CD4-positive, alpha-beta T cell treated with Interleukin-15 for 1 hour (primary cell): ENCODE data around the gene SOX5.

Experiments
- DNase-seq: peaks from one replicate; pipeline ENCODE4 v3.0.0-alpha.2; 2020

SOX5 gene

DNA sequence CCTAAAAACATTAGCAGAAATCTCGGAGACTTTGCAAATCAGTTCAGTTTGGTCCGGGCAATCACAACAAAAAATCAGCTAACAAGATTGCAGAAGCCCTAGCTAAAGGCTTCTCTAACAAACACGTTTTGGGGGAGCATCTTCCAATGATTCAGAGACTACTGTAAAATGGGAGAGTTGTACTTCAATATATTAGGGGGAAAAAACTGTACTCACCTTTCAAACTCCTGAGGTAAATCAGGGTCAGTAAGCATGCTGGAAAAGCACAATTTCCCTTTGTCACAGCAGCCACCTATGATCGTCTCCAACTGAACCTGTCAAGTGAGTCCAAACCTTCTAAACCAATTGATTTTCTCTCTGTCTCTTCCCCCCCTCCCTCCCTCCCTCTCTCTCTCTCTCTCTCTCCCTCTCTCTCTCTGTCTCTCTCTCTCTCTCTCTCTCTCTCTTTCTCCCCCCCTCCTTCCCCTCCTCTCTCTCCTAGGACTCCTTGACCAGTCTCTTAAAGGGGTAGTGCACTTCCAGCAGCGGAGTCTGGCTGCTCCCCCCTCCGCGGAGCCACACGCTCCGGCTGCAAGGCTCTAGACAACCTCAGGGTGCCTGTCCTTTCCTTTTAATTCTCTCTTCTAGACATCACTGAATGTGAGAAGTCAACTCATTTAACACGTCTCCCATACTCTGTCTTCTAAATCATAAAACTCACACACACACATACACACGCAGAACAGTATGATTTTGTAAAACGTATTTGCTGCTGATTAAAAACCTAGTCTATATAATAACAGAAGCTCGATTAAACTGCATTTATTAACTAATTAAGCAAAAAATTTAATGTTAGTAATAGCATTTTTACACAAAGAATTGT is at the start of gene SOX5:
Gene SOX5, minus strand, starts transcription at position 323 of the 862 bp plus-strand sequence. Its CDS starts 69 bp downstream, at position 254.
- DNase-seq: no peak

DNA sequence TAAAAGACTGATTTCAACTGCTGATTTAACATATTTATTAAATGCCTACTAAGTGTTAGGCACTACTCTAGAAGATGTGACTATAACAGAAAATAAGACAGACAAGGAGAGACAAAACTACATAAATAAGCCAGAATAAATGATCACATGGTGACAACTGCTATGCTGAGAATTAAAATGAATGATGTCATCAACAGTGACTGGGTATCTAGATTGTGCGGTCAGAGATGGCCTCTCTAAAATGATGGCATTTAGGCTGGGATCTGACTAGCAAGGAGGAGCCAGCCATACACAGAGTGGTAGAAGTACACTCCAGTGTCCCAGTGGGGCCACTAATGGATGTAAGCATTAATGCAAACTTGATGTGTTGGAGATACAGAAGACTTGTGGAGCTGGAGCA is 37.6 kb upstream of the SOX5 start:
- no peak for DNase-seq

DNA sequence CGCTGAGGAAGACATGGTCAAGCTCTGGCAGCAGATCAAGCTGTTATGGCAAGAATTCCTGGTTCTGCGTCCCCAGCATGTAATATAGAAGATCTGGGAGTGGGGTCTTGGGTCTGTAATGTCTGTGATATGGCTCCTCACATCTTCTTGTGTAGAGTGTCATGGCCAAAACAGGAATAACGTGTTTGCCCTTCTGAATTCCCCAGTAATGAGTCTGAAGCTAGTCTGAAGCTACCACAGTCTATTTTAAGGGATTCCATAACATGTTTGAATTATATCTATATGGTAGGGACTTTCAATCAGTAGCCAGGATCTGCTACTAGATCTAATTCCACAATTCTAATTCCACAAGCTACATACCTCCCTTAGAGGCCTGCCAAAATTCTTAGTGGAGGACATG is 31.4 kb upstream of the SOX5 start:
- no peak for DNase-seq

DNA sequence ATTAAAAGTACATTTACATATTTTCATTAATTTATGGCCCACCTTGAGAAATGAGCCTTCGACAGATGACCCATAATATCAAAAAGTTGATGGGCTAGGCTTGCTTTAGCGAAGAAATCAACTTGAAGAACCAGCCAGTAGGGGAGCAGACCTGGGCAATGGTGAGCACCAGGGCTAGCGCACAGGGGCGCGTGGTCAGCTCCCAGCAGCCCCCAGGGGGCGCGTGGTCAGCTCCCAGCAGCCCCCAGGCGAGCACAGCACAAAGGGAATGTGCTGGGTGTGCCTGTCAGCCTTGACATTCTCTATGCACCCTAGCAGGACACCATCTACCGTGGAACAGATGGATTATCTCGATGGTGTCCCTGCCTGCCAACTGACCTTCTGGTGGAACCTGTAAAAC is 15.3 kb upstream of the SOX5 start:
- DNase-seq: no peak

DNA sequence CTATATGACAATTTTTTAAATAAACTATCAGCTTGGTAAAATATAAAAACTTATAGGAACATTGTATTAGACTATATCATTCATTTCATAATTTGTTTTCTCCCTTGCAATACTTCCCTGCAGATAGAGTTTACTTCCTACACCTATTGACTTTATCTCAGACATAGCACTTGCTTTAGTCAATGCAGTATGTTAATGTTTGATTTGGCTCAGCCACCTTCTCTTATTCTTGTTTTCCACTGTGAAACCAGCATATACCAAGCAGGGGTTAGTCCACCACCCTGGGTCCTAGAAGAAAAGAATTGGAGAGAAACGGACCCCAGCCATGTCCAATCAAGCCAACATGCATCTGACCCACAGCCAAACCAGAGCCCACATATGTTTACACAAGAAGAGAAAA is 10.4 kb upstream of the SOX5 start:
- no peak for DNase-seq

DNA sequence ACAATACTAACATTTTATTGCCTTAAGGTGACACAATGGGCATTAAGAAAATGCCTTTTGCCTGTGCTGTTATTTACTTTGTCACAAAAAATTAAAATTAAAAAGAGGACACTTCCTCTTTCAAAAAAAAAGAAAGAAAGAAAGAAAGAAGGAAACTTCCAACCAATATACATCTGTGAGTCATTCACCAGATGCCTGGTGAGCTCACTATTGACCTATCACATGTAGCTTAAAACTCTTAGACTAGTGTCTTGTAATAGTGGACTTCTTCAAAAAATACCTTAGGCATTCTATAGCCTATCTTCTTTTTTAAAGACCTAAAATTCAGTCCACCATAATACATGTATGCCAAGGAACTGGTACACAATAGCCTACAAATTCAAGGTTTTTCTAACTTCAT is 4.9 kb upstream of the SOX5 start:
- DNase-seq: no peak

DNA sequence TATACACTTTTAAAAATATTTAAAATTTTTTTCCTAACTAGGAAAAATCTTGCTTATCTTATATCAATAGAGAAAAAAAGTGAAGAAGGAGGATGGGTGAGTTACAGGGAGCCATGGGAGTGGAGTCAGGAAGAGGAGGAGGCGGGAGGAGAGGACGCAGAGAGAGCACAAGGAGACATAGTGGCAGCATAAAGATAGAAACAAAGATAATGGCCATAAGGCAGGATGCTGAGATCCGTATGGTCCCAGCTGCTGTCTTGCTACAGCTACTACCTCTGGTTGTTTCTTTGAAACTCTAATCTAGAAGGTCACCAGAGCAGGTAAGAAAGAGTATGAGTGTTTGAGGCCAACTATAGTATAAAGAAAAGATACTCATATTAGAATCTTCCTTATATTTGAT is 2.6 kb upstream of the SOX5 start:
- no peak for DNase-seq

DNA sequence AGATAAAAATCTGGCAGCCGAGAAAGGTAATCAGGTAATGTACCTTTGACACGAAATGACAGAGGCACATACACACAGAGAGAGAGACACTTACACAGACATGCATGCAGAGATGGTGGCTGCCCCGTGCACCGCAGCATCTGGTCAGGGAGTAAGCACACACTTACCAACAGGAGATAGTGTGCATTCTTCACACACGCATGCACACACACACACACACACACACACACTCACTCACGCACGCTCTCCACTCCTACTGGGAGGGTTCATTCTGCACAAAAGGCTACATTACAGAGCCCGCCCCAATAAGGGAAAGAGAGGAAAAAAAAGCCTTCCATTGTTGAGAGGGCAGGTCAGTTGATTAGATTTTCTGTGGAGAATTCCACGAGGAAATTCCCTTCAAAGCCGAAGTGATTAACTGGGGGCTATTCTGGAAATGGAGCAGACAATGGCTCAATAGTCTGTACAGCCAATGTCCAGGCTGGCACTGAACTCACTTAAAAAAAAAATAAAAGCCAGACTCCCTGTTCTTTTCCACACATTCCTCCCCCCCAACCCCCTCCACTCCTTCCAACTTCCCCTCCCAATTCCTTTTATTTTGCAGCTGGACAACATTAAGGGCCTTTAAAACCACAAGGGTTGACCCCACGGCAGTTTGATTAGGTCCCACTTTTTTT is 1.4 kb upstream of the SOX5 start:
- DNase-seq: no peak

DNA sequence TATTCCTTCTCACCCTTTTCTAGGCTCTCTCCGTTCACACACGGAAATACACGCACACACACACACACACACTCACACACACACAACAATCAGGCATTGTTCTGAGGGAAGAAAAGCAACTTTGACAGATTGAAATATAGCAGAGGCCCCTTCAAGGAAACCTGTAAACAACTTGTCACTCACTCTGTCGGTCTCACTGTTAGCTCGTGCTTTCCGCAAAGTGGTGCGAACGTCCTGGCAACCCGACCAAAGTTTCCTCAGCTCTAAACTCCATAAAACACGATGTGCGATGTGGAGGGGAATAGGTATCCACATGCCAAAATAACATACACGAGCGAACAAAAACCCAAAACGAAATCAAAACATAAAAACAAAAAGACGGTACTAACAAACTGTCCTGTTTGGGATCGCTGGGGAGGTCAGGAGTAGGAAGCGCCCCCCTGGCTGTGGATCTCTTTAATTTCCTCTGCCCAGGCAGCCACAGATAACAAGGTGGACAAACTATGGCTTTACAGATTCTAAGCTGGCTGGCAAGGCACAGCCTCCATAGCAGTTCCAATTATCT is 822 bp upstream of the SOX5 start:
- DNase-seq: no peak

DNA sequence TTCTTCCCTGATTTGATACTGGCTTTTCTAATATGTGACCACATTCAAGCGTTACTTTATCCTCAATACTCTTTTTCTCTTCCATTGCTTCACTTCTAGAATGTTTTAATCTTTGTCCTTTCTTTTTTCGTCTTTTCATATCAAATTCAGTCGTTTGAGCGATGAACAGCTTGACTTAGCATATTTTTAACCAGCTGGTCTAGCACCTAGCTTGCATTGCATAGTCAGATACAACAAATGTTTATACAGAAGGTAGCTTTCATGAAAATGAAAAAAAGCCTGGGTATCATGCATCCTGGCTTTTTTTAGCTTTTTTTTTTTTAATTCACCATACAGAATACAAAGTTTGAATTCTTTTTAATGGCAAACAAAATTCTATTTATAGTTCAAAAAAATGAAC is 1.2 kb downstream of the SOX5 start:
- DNase-seq: no peak

DNA sequence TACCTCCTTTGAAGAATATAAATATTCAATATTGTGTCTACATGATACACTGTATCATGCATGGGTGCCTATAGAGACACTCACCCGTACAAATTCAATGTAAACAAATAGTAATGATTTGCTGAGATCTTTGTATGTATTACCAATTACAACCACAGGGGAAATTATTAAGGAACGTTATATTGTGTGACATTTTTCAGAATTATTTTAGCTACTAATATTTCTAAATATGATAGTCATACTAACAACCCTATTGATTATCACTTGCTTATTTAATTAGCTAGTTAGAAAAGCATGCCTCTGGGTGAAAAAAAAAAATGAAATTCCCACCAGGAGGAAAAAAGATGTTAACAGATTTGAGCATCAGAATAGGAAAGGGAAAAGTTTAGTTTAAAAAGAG is 2.1 kb downstream of the SOX5 start:
- no peak for DNase-seq

DNA sequence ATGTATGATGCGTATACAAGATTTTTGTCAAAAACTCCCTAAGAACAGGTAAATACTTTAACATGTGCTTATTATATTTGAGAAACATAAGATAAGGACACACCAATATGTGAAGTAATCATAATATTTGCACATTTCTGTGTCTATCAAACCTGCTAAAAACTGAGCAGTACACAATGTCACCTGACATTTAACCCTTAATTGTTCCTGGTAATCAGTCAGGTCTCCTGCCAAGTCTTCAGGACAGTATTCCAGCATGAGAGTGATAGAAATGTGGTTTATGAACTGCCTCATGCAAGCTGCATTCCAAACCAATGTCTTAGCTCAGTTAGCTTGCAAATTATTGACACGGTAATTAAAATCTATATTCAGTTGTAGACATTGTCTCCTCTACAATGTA is 4.2 kb downstream of the SOX5 start:
- no peak for DNase-seq

DNA sequence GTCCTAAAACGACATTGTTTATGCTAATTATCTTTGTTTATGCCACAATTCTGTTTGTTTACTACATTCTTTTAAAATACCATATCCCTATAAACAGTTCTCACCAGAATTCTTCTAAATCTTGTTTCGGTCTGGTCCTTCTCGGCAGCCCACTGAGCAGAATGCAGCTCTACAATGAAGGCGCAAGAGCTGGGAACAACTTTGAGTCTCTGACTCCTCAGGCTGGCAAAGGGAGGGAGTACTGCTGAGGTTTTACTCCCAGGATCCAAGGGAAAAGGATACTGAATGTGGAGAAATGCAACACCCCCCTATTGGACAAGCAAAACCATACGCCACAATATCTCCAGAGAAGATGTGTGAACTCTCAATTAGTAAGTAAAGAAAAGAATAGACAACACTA is 5.4 kb downstream of the SOX5 start:
- no peak for DNase-seq

DNA sequence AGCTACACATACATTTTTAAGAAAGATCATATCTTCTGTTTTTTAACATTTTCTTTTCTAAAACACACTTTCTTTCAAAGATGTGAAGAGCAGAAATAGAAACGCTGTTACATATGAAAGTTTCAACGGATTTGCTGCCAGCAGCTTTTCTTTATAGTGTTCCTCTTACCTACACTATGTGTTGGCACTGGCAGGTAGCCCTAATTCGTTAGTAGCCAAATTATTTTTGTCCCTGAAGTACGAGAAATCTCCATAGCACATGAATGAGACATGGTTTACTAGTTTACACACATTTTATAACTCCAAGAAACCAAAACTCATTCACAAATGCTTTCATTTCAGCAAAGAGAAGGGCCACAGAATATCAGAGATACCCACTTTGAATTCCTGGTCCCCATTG is 6.6 kb downstream of the SOX5 start:
- DNase-seq: no peak

DNA sequence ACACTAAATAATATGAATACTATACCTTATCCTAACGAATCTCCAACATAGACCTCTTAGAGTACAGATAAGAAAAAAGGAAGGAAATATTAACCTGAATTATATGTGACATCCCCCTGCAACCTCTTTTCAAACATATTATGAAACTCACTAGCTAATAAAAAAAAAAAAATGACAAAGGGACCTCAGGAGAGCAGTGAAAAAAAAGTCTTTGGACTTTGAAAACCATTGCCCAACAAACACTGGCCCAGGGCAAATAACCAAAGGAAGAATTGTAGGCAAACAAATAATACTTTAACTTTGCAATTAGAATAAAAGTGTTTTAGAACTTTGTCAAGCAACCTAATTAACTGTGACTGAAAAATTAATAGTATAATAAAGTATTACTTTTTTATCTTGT is 7.7 kb downstream of the SOX5 start:
- DNase-seq: no peak

DNA sequence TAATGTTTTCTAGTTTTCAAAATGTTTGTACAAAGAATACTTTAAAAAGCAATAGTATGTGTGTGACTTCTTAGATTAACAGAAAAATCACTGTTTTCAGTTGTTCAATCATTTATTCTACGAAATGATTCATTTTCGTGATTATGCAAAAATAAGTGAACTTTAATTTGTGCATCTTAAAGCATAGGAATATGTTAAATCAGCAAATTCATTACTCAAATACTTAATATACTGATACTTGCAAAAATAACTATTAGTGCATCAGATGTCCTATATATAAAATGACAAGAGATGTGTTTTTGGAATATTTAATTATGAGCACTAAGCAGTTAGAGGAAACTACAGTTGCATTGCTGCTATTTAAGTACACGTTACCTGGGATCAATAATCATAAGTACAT is 11.0 kb downstream of the SOX5 start:
- DNase-seq: no peak

DNA sequence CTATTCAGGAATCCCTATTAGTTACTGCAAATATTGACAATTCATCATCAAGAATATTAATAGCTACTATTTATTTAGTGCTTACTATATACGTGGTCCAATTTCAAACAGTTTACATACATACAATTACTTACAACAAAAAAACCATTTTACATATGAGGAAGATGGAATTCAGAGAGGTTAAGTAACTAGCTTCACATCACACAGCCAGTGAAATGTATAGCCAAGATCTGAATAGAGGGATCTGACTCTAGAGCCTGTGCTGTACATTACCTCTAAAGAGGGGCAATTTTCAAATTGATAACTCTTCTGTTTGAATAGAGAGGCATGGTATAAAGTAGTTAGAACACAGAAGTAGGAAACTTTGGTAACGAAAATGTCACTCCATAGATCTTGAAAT is 18.3 kb downstream of the SOX5 start:
- no peak for DNase-seq

DNA sequence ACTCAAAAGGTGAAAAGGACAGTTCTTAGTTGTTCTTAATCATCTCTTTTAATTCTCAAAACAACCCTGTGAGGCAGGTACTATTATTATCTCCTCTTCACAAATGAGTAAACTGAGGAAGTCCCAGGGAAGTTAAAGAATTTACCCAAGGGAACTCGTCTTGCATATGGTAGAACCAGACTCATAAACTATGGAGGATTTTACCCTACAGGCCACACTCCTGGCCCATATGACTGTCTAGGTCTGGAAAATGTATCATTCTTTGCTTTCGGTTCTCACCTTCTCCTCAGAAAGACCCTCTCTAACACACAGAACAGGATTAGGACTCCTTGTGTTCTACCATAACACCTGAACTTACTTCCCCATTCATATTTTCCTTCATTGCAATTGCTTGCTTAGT is 18.9 kb downstream of the SOX5 start:
- DNase-seq: no peak

DNA sequence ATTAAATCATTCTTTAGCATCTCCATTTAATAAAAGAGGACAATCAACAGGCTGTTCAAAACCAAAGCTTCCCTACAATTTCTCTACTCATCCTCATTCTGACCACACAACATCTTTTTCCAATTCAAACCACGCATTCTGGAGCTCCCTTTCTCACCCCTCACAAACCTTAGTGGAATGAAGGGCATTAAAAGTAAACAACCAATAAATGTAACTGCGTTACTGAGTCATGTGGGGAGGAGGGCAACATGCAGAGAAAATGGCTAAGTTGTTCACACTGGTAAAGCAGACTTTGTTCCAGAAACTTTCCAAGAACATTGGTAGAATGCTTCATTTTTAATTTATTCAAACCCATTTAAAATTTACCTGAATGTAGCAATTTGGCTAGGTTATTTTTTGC is 19.6 kb downstream of the SOX5 start:
- DNase-seq: no peak

DNA sequence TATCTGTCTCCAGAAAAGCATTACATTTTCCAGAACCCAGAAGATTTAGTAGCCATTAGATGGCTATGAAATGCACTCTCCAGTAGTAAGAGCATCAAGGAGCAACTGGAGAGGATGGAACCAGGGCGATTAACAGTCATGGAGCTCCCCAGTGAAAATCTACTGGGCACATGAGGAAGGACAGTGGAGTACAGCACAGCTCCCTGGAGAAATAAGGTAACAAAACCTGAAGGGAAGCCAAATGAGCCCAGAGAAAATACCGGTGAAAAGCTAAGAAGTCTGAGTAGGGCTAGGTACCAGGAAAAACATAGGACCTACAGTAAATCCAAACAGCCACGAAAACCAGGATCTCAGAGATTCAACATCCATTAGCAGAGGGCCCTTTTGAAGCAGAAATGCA is 21.6 kb downstream of the SOX5 start:
- no peak for DNase-seq

DNA sequence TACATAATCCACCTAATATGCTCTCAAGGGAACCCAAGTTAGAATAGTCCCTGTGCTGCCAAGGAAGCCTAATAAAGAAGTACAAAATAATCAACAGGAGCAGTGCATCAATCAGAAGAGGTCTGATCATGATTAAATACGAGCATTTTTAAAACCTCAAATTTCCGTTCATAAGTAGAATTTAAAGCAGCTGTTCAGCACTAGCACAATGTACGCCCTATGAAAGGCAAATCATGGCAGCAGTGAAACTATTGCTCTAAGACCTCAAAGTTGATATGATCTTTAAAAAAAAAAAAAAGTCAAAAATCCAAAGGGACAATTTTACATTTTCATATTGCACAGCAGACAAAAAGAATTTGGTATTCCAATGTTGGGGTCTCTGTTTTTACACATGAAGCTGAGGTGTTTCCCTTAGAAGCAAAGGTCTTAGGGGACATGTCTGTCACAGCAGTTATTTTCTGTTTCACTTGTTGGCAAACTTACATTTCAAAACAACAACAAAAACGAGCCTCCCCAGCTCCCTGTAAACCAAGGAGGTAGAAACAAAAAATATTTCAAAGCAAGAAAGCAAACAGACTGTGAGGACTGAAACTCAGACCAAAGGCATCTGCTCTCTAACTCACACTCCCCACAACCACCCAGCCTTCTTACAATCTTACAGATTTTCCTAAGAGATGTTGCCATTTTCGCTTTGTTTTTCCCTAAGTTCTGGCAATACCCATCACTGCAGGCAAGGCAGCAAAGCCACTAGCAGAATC is 28.2 kb downstream of the SOX5 start:
- DNase-seq: no peak

DNA sequence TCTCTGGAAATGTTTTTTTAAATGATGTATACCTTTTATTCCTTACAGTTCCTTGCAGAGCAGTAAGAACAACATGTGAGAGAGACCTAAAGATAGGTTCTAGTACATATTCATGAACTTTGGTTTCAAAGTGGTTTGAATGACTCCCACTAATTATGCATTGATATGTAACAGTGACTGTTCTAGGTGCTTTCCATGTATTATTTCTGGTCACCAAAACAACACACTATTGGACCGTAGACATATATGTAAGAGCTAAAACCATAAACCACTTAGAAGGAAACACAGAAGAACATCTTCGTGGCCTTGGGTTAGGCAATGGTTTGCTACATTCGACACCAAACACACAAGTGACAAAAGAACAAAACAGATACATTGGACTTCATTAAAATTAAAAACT is 37.9 kb downstream of the SOX5 start:
- DNase-seq: no peak

DNA sequence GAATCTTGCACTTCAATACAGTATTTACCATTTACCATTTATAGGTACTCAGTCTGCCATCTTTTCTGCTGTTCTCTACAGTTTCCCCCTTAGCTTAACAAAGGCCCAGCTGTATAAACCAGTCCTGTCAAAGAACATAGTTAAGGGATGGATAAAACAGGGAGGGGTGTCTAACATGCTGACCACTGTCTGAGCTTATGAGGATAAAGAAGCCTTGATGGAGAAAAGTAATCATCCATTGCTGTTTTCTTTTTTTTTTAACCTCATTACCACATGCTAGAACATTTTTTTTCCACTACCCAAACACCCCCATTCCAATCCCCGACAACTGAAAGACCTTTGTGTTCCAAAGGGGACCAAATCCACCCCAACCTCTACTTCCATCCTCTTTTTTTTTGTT is 39.9 kb downstream of the SOX5 start:
- no peak for DNase-seq

DNA sequence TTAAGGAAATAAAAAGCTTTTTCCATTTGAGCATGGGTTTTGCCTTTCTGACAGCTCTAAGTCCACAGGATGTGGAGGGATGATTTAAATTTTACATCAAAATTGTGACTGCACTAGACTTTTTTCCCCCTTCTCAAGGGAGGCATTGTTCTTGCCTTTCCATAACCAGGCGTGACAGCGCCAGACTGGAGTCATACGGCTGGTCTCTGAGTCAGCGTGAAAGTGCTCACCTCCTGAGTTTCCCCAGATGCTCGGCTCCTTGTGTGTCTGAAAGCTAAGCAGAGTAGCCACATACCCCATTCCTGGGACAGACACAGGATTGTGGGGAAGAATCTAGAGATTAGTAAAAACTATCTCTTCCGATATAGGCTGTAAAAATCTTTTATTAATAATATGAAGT is 43.1 kb downstream of the SOX5 start:
- DNase-seq: no peak
